Stomach (tissue), 4 donors: ENCODE measurements around the gene CD2AP.

Experiments
- CTCF ChIP-seq, 7 experiments: fragments of 450-650 bp in 4 of 7; fragments of 200-600 bp in 3 of 7; sonication (generic) in 3 of 7; IDR thresholded peaks; one replicate each; pipeline ENCODE4 v1.5.1; 2016 to 2019; ENCODE audit warnings: antibody characterized with exemption in 7 of 7, control low read depth in 2 of 7, mild to moderate bottlenecking in 1 of 7
- POLR2A ChIP-seq, 4 donors: fragments of 450-650 bp; IDR thresholded peaks; one replicate each; pipeline ENCODE4 v1.6.1; 2016; ENCODE audit warnings: antibody characterized with exemption in 4 of 4, control low read depth in 2 of 4, mild to moderate bottlenecking in 1 of 4, moderate library complexity in 1 of 4

- TF ChIP-seq CTCF (IDR thresholded peaks at IDR 0.05), result no peak
- TF ChIP-seq POLR2A (IDR thresholded peaks at IDR 0.05), result no peak
Measured at GRCh38 chr6:47484616-47485015, 7.0 kb downstream of the CD2AP start.
